Measurements from ENCODE around the gene P4HTM.

P4HTM gene

DNA sequence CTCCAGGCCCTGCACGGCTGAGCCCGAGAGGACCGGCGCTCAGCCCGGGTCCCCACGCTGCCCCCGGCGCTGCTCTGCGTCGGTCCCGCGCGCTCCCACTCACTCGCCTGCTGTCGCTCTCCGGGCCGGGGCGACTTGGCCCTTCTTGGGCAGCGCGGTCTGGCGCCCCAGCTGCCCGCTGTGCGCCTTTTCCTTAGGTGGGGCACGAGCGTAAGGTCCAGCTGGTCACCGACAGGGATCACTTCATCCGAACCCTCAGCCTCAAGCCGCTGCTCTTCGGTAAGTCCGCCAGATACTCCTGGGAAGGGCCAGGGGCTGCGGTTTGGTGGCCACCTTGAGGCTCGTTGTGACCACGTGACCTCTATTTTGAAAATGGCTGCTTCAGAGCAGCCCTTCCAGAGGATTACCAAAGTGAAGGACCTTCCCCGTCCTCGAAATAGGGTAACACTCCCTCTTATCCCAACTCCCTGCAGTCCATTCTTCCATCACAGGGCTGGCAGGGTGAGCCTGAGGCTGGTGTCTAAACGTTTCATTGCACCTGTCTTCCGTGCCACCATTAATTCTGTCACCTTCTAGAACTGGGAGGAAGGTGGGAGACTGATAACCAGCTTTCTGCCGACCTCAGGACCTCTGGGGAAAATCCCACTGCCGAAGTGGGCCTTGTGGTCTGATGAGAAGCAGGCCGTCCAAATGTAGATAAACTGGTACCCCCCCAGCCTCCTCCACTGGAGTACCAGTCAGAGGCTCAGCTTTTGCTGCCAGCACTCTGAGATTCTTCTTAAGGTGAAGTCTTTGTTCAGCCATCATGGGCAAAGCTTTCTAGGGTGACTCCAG lies 812 bp downstream of the P4HTM start:
- H3K4me3 ChIP-seq (replicated peaks; ENCODE audit: low read depth, low read length): peak overlapping the region; percentile 81
- TF ChIP-seq, protein P1, sequence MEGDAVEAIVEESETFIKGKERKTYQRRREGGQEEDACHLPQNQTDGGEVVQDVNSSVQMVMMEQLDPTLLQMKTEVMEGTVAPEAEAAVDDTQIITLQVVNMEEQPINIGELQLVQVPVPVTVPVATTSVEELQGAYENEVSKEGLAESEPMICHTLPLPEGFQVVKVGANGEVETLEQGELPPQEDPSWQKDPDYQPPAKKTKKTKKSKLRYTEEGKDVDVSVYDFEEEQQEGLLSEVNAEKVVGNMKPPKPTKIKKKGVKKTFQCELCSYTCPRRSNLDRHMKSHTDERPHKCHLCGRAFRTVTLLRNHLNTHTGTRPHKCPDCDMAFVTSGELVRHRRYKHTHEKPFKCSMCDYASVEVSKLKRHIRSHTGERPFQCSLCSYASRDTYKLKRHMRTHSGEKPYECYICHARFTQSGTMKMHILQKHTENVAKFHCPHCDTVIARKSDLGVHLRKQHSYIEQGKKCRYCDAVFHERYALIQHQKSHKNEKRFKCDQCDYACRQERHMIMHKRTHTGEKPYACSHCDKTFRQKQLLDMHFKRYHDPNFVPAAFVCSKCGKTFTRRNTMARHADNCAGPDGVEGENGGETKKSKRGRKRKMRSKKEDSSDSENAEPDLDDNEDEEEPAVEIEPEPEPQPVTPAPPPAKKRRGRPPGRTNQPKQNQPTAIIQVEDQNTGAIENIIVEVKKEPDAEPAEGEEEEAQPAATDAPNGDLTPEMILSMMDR (IDR thresholded peaks at IDR 0.05; ENCODE audit: low read depth, low read length, missing control alignments): no peak
- DNase-seq (ENCODE audit: extremely low read depth, low read depth): no peak

DNA sequence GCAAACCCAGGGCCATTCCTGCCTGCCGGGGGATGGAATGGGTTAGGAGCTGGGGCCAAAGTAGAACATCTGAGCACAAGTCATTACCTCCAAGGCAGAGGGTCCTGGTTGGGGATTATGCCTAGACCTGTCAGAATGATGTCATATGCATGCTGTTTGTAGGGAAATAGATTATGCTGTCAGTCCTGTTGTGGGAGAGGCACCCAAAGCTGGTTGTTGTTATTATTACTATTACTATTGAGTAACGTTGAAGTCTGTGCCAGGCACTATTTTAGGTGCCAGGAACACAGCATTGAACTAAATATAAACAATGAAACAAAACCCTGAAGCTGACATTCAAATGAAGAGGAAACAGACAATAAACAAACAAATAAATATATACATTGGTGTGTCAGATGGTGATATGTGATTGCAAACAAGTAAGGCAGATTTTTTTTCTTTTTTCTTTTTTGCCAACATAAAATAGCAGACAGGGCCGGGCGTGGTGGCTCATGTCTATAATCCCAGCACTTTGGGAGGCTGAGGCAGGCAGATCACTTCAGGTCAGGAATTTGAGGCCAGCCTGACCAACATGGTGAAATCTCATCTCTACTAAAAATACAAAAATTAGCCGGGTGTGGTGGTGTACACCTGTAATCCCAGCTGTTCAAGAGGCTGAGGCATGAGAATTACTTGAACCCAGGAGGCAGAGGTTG lies 2.0 kb downstream of the P4HTM start:
- TF ChIP-seq, protein P1 (IDR thresholded peaks at IDR 0.05; ENCODE audit: low read depth, low read length, missing control alignments): no peak
- DNase-seq (ENCODE audit: extremely low read depth, low read depth): no peak
- peak overlapping the region; percentile 81 for H3K4me3 ChIP-seq (replicated peaks; ENCODE audit: low read depth, low read length)

DNA sequence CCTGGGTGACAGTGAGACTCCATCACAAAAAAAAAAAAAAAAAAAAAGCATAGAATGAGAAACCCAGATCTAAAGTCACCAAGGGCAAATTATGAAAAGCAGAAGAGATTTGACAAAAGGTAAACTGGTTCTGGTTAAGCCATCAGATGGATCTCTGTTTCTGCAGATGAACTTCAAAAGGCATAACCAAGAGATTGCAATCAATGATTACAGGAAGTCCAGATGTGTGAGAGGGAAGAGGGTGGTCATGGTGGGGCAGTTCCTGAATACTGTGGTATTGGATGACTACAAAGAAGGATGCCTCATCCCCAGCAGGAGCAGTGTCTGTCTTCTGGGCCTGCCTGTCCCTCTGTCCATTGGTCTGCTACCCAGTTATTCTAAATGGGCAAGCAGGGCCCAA lies 3.8 kb downstream of the P4HTM start:
- no peak overlapping the region for H3K4me3 ChIP-seq (replicated peaks; ENCODE audit: low read depth, low read length)
- DNase-seq (ENCODE audit: extremely low read depth, low read depth): no peak
- TF ChIP-seq, protein P1 (IDR thresholded peaks at IDR 0.05; ENCODE audit: low read depth, low read length, missing control alignments): no peak

DNA sequence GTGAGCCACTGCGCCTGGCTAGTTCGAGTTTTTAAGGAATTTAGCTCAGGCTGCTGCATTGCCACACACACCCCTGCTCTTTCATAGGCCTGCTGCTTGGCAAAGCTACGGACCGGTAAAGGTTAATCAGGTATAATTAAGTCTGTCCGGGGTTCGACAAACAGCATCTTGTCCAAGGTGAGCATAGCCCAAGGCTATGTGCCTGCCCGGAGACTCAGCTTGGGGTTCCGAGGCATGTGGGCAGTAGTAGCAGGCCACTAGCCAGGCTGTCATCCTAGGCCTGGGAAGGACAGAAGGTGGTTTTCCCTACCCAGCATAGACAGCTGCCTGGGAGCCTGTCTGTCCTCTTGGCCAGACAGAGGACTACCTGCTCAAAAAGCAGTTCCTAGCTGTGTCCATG lies 6.6 kb downstream of the P4HTM start:
- TF ChIP-seq, protein P1 (IDR thresholded peaks at IDR 0.05; ENCODE audit: low read depth, low read length, missing control alignments): no peak
- no peak overlapping the region for H3K4me3 ChIP-seq (replicated peaks; ENCODE audit: low read depth, low read length)
- no peak for DNase-seq (ENCODE audit: extremely low read depth, low read depth)

DNA sequence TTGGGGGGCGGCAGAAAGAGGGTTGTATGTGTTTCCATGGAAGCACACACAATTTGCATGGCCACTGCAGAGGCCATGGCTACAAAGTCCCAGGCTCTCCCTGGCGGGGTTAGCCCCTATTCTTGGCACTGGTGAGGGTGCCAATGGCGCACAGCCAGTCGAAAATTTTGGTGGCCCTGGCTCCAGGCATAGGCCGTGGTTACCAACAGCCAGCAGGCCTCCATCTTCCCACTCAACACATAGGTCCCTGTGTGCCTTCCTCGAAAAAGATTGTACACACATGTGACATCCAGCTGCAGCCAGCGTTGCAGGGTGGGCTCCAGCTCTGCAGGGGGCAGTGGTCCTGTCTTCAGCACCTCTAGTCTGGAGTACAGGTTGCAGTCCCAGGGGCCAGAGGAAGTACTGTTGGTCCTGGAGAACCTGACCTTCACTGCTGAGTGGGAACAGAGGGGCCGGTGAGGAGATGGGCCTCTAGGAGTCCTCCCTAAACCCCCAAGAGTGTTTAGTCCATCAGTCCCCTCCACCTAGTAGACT lies 7.1 kb downstream of the P4HTM start:
- H3K4me3 ChIP-seq (replicated peaks; ENCODE audit: low read depth, low read length): no peak overlapping the region
- TF ChIP-seq, protein P1 (IDR thresholded peaks at IDR 0.05; ENCODE audit: low read depth, low read length, missing control alignments): no peak
- DNase-seq (ENCODE audit: extremely low read depth, low read depth): no peak

DNA sequence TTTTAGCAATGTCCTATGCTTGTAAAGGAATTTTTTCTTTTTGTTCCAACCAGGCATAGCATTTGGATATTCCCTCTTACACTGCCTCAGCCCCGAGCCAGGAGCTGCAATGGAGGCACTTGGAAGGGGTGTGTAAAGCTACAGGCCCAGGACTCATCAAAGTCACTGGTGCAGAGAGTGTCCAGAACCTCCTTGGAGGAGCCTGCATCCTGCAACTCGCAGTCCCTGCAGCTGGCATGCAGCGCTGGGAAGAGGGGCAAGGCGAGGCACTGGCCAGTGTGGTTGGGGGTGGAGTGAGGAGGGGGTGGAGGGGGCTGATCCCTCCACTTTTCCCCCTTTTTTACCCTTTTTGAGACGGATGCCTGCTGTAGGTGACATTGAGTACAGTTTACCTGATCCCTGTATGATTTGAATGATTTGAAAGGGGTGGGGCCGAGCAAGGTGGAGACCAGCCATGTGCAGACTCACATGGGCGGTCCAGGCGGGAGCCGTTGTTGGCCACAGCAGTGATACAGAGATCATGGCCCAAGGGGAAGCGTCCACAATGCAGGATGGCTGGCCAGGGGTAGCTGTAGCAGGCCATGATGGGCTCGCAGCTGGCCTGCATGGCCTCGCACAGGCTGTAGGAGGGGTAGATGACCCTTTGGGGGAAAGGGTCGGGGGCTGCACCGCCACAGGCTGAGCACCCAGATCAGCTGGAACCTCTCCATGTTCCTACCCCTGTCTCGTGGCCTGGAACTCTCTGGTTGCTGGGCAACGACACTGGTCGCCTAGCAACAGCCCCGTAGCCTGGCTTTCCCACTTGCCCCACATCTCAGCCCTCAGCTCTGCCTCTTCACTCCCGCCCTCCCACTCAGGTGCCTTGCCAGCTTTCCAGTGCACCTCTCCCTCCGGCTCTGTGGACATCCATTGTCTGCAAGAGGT lies 7.9 kb downstream of the P4HTM start:
- no peak for DNase-seq (ENCODE audit: extremely low read depth, low read depth)
- TF ChIP-seq, protein P1 (IDR thresholded peaks at IDR 0.05; ENCODE audit: low read depth, low read length, missing control alignments): no peak

More for the DNA sequence above, 7.9 kb downstream of the P4HTM start:
- H3K4me3 ChIP-seq (replicated peaks; ENCODE audit: low read depth, low read length): no peak overlapping the region

Data from HFF-Myc (cell line).